HepG2 (cell line): ENCODE results near the gene ZG16. TPM values are rescaled to one million over a fixed set of nuclear protein-coding genes. Genes with fewer than 3 reads are reported as not detected.

Experiments used
- ATF2 ChIP-seq: sonication (generic); formaldehyde crosslinking; IDR thresholded peaks from 2 replicates; pipeline ENCODE4 v1.4.0; 2020; ENCODE audit warnings: missing genetic modification reagents
- ATF3 ChIP-seq: sonication (generic); formaldehyde crosslinking; IDR thresholded peaks from 2 replicates; pipeline ENCODE4 v1.4.0; 2020; ENCODE audit warnings: missing genetic modification reagents
- BHLHE40 ChIP-seq: IDR thresholded peaks from 2 replicates; pipeline ENCODE4 v1.6.1; 2011; ENCODE audit warnings: low read length, improper control_type of control experiment
- KDM5B ChIP-seq: sonication (generic); formaldehyde crosslinking; IDR thresholded peaks from 2 replicates; pipeline ENCODE4 v1.4.0; 2020; ENCODE audit warnings: missing genetic modification reagents, mild to moderate bottlenecking, borderline replicate concordance
- KLF12 ChIP-seq: sonication (generic); formaldehyde crosslinking; IDR thresholded peaks from 2 replicates; pipeline ENCODE4 v1.4.0; 2020; ENCODE audit warnings: missing genetic modification reagents, borderline replicate concordance
- POLR2G ChIP-seq: fragments of 200-400 bp; formaldehyde crosslinking; IDR thresholded peaks from 2 replicates; pipeline ENCODE4 v1.6.1; 2018; ENCODE audit warnings: mild to moderate bottlenecking, low read depth, low read length, moderate library complexity
- ZBTB26 ChIP-seq: IDR thresholded peaks from 2 replicates; pipeline ENCODE4 v1.6.1; 2016; ENCODE audit warnings: missing compliant biosample characterization, missing genetic modification reagents, borderline replicate concordance
- ZFP91 ChIP-seq: sonication (generic); formaldehyde crosslinking; IDR thresholded peaks from 2 replicates; pipeline ENCODE4 v1.9.0; 2022; ENCODE audit warnings: missing genetic modification reagents, mild to moderate bottlenecking, borderline replicate concordance
- ZMYM4 ChIP-seq: sonication (generic); formaldehyde crosslinking; IDR thresholded peaks from 2 replicates; pipeline ENCODE4 v1.8.1; 2023; ENCODE audit warnings: mild to moderate bottlenecking, missing genetic modification reagents
- ZNF24 ChIP-seq: fragments of 450-650 bp; IDR thresholded peaks from 2 replicates; pipeline ENCODE4 v1.6.1; 2017; ENCODE audit warnings: antibody characterized with exemption, mild to moderate bottlenecking
- ZNF264 ChIP-seq: sonication (generic); formaldehyde crosslinking; IDR thresholded peaks from 2 replicates; pipeline ENCODE4 v1.4.0; 2020; ENCODE audit warnings: missing genetic modification reagents
- ZNF556 ChIP-seq: sonication (generic); formaldehyde crosslinking; IDR thresholded peaks from 2 replicates; pipeline ENCODE4 v1.4.0; 2020; ENCODE audit warnings: mild to moderate bottlenecking, missing genetic modification reagents, borderline replicate concordance
- ZNF564 ChIP-seq: sonication (generic); formaldehyde crosslinking; IDR thresholded peaks from 2 replicates; pipeline ENCODE4 v1.8.1; 2023; ENCODE audit warnings: mild to moderate bottlenecking, missing genetic modification reagents
- ZNF609 ChIP-seq: sonication (generic); formaldehyde crosslinking; IDR thresholded peaks from 2 replicates; pipeline ENCODE4 v1.4.0; 2020; ENCODE audit warnings: mild to moderate bottlenecking, missing genetic modification reagents, borderline replicate concordance
- ZNF800 ChIP-seq: sonication (generic); formaldehyde crosslinking; IDR thresholded peaks from 2 replicates; pipeline ENCODE4 v1.4.0; 2020; ENCODE audit warnings: missing genetic modification reagents
- ZSCAN29 ChIP-seq: sonication (generic); formaldehyde crosslinking; conservative IDR thresholded peaks from 2 replicates; pipeline ENCODE4 v1.4.0; 2020; ENCODE audit warnings: mild to moderate bottlenecking, missing genetic modification reagents
- polyA plus RNA-seq, 8 experiments: library from polyadenylated mRNA; depleted of rRNA in 3 of 8; stranded (reverse) in 7 of 8; unstranded in 1 of 8; fragments of >200 nt; fragmentation: Illumina TruSeq in 4 of 8; extraction: Trizol in 4 of 8; gene quantifications; 2 replicates each; pipeline versions ENCODE4 v1.2.1 to v1.2.3, GENCODE V29; 2011 to 2016; ENCODE audit warnings: low read depth in 4 of 8, missing spikeins in 1 of 8, mixed read lengths in 1 of 8; ENCODE audit not compliant: insufficient read depth in 1 of 8
- total RNA-seq, 5 experiments: library from RNA; depleted of rRNA; stranded (reverse); fragments of >200 nt; fragmentation: Illumina TruSeq; extraction: Trizol; gene quantifications; 2 replicates each; pipeline ENCODE4 v1.2.3, GENCODE V29; 2016; ENCODE audit warnings: low read depth in 1 of 5

The ZG16 gene
- total and polyA plus RNA-seq, 2 of the 13 experiments (the other 11 are each of a cell fraction or from before 2014, with no cell fraction given) = 0.04 to 0.07 TPM

GRCh38 chr16:29805232-29806098 is 27.4 kb downstream of the ZG16 start (continued):
- TF ChIP-seq ZNF264 (CRISPR knock-in tag) (no peak), ZNF556 (CRISPR knock-in tag) (peak; percentile 98), ZMYM4 (CRISPR knock-in tag) (peak; percentile 89), ZNF564 (peak; percentile 78; the same call in 1 of the 2 replicates), ZSCAN29 (CRISPR knock-in tag) (0 out of 2 replicates have a peak, but pooled peaks have one; percentile 35), ZFP91 (peak; percentile 97), KDM5B (CRISPR knock-in tag) (peak; percentile 94), POLR2G (peak; percentile 96), ZNF800 (CRISPR knock-in tag) (peak; percentile 85), ZNF24 (peak; percentile 64), KLF12 (CRISPR knock-in tag) (peak; percentile 99), ZBTB26 (CRISPR knock-in tag) (peak; percentile 89), ATF2 (CRISPR knock-in tag) (peak; percentile 92), ATF3 (CRISPR knock-in tag) (peak; percentile 53), ZNF609 (CRISPR knock-in tag) (peak; percentile 67; the same call in 1 of the 2 replicates), BHLHE40 (peak; percentile 51)
